ENCODE data around the gene RPUSD1. TPM values are rescaled to one million over a fixed set of nuclear protein-coding genes. Genes with fewer than 3 reads are reported as not detected.
"Not testable (repeated sequence)": the region's sequence is repeated elsewhere in the genome, so short reads cannot be mapped to it uniquely, and the experiment has no call there.

Gene RPUSD1
- 10.3 TPM for polyA plus RNA-seq (ENCODE audit: insufficient read length)

GRCh38 chr16:787978-788398 lies at the start of gene RPUSD1:
Gene RPUSD1 (minus strand): TSS chr16:788381. CDS start chr16:787737, 644 bp downstream.
- DNase-seq (ENCODE audit: low read depth) = no peak

GRCh38 chr16:836822-837221 lies 48.6 kb upstream of the RPUSD1 start:
- not testable (repeated sequence) for DNase-seq (ENCODE audit: low read depth)

GRCh38 chr16:836221-836620 lies 48.0 kb upstream of the RPUSD1 start:
- DNase-seq (ENCODE audit: low read depth) = no peak

- DNase-seq (ENCODE audit: low read depth) = no peak
These were observed 47.2 kb upstream of the RPUSD1 start for GRCh38 chr16:835373-835772.

GRCh38 chr16:833411-833810 lies 45.2 kb upstream of the RPUSD1 start:
- DNase-seq (ENCODE audit: low read depth) = no peak

GRCh38 chr16:832652-833336 lies 44.6 kb upstream of the RPUSD1 start:
- DNase-seq (ENCODE audit: low read depth) = no peak

- no peak for DNase-seq (ENCODE audit: low read depth)
These were observed 43.6 kb upstream of the RPUSD1 start for GRCh38 chr16:831571-832413.

GRCh38 chr16:830871-831570 lies 42.8 kb upstream of the RPUSD1 start:
- DNase-seq (ENCODE audit: low read depth) = no peak

GRCh38 chr16:830107-830870 lies 42.1 kb upstream of the RPUSD1 start:
- DNase-seq (ENCODE audit: low read depth) = no peak

- DNase-seq (ENCODE audit: low read depth) = no peak
These were observed 40.7 kb upstream of the RPUSD1 start for GRCh38 chr16:828891-829290.

GRCh38 chr16:827513-827912 lies 39.3 kb upstream of the RPUSD1 start:
- DNase-seq (ENCODE audit: low read depth) = no peak

- DNase-seq (ENCODE audit: low read depth) = no peak
These were observed 37.3 kb upstream of the RPUSD1 start for GRCh38 chr16:825341-826061.

GRCh38 chr16:824601-825000 lies 36.4 kb upstream of the RPUSD1 start:
- DNase-seq (ENCODE audit: low read depth) = no peak

- DNase-seq (ENCODE audit: low read depth) = no peak
These were observed 36.0 kb upstream of the RPUSD1 start for GRCh38 chr16:824194-824593.

GRCh38 chr16:822909-823297 lies 34.7 kb upstream of the RPUSD1 start:
- no peak for DNase-seq (ENCODE audit: low read depth)

- no peak for DNase-seq (ENCODE audit: low read depth)
These were observed 34.2 kb upstream of the RPUSD1 start for GRCh38 chr16:822174-822908.

GRCh38 chr16:821751-822150 lies 33.6 kb upstream of the RPUSD1 start:
- no peak for DNase-seq (ENCODE audit: low read depth)

- DNase-seq (ENCODE audit: low read depth) = no peak
These were observed 32.6 kb upstream of the RPUSD1 start for GRCh38 chr16:820748-821147.

- not testable (repeated sequence) for DNase-seq (ENCODE audit: low read depth)
These were observed 31.8 kb upstream of the RPUSD1 start for GRCh38 chr16:820044-820408.

GRCh38 chr16:819336-820043 lies 31.3 kb upstream of the RPUSD1 start:
- DNase-seq (ENCODE audit: low read depth) = no peak
